ENCODE data around the gene OR7G2.

DNA sequence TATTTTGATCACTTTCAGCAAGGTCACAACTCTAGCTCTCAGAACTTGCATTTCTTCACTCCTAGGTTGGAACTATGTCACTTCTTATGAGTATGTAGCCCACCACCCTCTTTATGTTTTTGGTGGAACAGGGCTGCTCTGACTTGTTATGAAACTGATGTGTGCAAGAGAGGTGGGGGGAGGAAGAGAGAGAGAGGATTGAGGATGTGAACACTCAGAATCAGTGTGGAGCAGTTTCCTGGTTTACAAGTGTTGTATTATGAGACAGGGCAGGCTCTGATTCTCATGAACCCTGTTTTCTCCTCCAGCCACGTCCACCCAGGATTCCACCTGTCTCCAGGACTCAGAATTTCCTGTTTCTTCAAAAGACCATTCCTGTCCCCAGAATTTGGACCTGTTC lies 49.0 kb upstream of the OR7G2 start:
- TF ChIP-seq, protein P1, sequence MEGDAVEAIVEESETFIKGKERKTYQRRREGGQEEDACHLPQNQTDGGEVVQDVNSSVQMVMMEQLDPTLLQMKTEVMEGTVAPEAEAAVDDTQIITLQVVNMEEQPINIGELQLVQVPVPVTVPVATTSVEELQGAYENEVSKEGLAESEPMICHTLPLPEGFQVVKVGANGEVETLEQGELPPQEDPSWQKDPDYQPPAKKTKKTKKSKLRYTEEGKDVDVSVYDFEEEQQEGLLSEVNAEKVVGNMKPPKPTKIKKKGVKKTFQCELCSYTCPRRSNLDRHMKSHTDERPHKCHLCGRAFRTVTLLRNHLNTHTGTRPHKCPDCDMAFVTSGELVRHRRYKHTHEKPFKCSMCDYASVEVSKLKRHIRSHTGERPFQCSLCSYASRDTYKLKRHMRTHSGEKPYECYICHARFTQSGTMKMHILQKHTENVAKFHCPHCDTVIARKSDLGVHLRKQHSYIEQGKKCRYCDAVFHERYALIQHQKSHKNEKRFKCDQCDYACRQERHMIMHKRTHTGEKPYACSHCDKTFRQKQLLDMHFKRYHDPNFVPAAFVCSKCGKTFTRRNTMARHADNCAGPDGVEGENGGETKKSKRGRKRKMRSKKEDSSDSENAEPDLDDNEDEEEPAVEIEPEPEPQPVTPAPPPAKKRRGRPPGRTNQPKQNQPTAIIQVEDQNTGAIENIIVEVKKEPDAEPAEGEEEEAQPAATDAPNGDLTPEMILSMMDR (IDR thresholded peaks at IDR 0.05) = no peak
- no peak for TF ChIP-seq RCOR1 (IDR thresholded peaks at IDR 0.05; ENCODE audit: low read depth, low read length)
- no peak for TF ChIP-seq POLR2A (IDR thresholded peaks at IDR 0.05; ENCODE audit: low read length)
- TF ChIP-seq NR3C1 (IDR thresholded peaks at IDR 0.05) = no peak
- TF ChIP-seq, protein P2, sequence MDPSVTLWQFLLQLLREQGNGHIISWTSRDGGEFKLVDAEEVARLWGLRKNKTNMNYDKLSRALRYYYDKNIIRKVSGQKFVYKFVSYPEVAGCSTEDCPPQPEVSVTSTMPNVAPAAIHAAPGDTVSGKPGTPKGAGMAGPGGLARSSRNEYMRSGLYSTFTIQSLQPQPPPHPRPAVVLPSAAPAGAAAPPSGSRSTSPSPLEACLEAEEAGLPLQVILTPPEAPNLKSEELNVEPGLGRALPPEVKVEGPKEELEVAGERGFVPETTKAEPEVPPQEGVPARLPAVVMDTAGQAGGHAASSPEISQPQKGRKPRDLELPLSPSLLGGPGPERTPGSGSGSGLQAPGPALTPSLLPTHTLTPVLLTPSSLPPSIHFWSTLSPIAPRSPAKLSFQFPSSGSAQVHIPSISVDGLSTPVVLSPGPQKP (IDR thresholded peaks at IDR 0.05; ENCODE audit: low read depth, low read length) = no peak
- no peak for TF ChIP-seq RNF2 (IDR thresholded peaks at IDR 0.05; ENCODE audit: borderline replicate concordance, low read depth)
- no peak for TF ChIP-seq MAX (IDR thresholded peaks at IDR 0.05)
- TF ChIP-seq POLR2AphosphoS2 (conservative IDR thresholded peaks at IDR 0.05; ENCODE audit: low read length) = no peak
- TF ChIP-seq CEBPB (IDR thresholded peaks at IDR 0.05) = no peak
- TF ChIP-seq RFX5 (IDR thresholded peaks at IDR 0.05) = no peak
- no peak for TF ChIP-seq KDM1A (IDR thresholded peaks at IDR 0.05; ENCODE audit: low read depth)
- TF ChIP-seq RAD21 (conservative IDR thresholded peaks at IDR 0.05 in 1 of 2, IDR thresholded peaks at IDR 0.05 in 1 of 2) = no peak
- TF ChIP-seq HMGXB4 (CRISPR knock-in tag; IDR thresholded peaks at IDR 0.05; ENCODE audit: borderline replicate concordance) = no peak
- no peak for TF ChIP-seq JUN (IDR thresholded peaks at IDR 0.05)
